Measurements from ENCODE around the gene USP19.

DNA sequence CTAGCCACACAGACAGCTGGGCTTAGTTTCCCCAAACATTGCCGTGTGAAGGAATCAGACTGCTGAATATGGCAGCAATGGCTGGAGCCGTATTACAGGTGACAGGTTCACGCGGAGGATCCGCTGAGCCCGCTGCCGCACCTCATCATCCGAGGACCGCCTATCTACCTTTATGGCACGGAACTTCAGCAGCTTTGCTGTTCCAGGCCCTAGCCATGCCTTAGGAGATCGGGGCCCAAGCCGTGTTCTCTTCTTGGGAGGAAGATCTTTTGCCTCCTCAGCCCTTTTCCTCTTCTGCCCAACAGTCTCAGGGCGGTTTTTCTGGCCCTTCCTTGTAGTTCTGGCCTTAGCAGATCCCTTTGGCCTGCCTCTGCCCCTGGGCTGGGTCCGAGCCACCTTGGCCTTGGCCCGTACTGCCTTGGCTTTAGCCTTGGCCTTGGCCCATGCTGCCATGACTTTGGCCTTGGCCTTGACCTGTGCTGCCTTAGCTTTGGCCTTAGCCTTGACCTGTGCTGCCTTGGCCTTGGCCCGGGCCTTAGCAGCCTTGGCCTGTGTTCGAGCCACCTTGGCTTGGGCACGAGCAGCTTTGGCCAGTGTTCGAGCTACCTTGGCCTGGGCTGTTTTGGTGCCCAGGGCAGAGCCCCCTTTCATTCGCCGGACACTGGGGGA lies 42.3 kb upstream of the USP19 start:
- TF ChIP-seq TAF1 (IDR thresholded peaks at IDR 0.05; ENCODE audit: low read depth), result no peak
- TF ChIP-seq YY1 (IDR thresholded peaks at IDR 0.05; ENCODE audit: low read depth), result no peak
- TF ChIP-seq, protein P1, sequence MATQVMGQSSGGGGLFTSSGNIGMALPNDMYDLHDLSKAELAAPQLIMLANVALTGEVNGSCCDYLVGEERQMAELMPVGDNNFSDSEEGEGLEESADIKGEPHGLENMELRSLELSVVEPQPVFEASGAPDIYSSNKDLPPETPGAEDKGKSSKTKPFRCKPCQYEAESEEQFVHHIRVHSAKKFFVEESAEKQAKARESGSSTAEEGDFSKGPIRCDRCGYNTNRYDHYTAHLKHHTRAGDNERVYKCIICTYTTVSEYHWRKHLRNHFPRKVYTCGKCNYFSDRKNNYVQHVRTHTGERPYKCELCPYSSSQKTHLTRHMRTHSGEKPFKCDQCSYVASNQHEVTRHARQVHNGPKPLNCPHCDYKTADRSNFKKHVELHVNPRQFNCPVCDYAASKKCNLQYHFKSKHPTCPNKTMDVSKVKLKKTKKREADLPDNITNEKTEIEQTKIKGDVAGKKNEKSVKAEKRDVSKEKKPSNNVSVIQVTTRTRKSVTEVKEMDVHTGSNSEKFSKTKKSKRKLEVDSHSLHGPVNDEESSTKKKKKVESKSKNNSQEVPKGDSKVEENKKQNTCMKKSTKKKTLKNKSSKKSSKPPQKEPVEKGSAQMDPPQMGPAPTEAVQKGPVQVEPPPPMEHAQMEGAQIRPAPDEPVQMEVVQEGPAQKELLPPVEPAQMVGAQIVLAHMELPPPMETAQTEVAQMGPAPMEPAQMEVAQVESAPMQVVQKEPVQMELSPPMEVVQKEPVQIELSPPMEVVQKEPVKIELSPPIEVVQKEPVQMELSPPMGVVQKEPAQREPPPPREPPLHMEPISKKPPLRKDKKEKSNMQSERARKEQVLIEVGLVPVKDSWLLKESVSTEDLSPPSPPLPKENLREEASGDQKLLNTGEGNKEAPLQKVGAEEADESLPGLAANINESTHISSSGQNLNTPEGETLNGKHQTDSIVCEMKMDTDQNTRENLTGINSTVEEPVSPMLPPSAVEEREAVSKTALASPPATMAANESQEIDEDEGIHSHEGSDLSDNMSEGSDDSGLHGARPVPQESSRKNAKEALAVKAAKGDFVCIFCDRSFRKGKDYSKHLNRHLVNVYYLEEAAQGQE (IDR thresholded peaks at IDR 0.05; ENCODE audit: low read depth), result no peak
- no peak for TF ChIP-seq NFIC (IDR thresholded peaks at IDR 0.05)
- no peak for TF ChIP-seq TEAD4 (IDR thresholded peaks at IDR 0.05)
- TF ChIP-seq, protein P2, sequence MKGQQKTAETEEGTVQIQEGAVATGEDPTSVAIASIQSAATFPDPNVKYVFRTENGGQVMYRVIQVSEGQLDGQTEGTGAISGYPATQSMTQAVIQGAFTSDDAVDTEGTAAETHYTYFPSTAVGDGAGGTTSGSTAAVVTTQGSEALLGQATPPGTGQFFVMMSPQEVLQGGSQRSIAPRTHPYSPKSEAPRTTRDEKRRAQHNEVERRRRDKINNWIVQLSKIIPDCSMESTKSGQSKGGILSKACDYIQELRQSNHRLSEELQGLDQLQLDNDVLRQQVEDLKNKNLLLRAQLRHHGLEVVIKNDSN (IDR thresholded peaks at IDR 0.05), result no peak
- TF ChIP-seq, protein P3, sequence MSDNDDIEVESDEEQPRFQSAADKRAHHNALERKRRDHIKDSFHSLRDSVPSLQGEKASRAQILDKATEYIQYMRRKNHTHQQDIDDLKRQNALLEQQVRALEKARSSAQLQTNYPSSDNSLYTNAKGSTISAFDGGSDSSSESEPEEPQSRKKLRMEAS (IDR thresholded peaks at IDR 0.05), result no peak
- TF ChIP-seq EP300 (IDR thresholded peaks at IDR 0.05; ENCODE audit: borderline replicate concordance), result no peak
- no peak for TF ChIP-seq RAD21 (IDR thresholded peaks at IDR 0.05; ENCODE audit: low read depth)
- no peak for TF ChIP-seq CREB1 (IDR thresholded peaks at IDR 0.05; ENCODE audit: low read depth)
- no peak for TF ChIP-seq TCF12 (IDR thresholded peaks at IDR 0.05; ENCODE audit: low read depth)
- TF ChIP-seq CEBPB (IDR thresholded peaks at IDR 0.05), result no peak
- TF ChIP-seq FOXM1 (IDR thresholded peaks at IDR 0.05; ENCODE audit: borderline replicate concordance, low read depth), result no peak

All from Ishikawa (cell line).